Mononuclear cell (primary cell): ENCODE measurements around the gene KLHL18. TPM values are rescaled to one million over a fixed set of nuclear protein-coding genes. Genes with fewer than 3 reads are reported as not detected.
"Not testable (repeated sequence)": the region's sequence is repeated elsewhere in the genome, so short reads cannot be mapped to it uniquely, and the experiment has no call there.

ENCODE experiments used
- H3K27me3 ChIP-seq: 2 replicates; pipeline ENCODE4 v1.6.0; 2011; ENCODE audit warnings: low read length, control low read depth; ENCODE audit not compliant: insufficient read depth
- H3K4me1 ChIP-seq: 2 replicates; pipeline ENCODE4 v1.5.1; 2011; ENCODE audit warnings: mild to moderate bottlenecking, low read length, control low read depth; ENCODE audit not compliant: insufficient read depth
- H3K4me3 ChIP-seq: 2 replicates; pipeline ENCODE4 v1.5.1; 2011; ENCODE audit warnings: mild to moderate bottlenecking, low read length, moderate library complexity
- H3K9me3 ChIP-seq: 2 replicates; pipeline ENCODE4 v1.5.1; 2011; ENCODE audit warnings: low read depth, mild to moderate bottlenecking, control low read depth, low read length
- total RNA-seq: library from RNA; depleted of rRNA; stranded (reverse); fragments of >200 nt; gene quantifications from one replicate; pipeline ENCODE4 v1.2.3, GENCODE V29; 2012

KLHL18 gene
- total RNA-seq, 1 donor, result 14.2 TPM

DNA sequence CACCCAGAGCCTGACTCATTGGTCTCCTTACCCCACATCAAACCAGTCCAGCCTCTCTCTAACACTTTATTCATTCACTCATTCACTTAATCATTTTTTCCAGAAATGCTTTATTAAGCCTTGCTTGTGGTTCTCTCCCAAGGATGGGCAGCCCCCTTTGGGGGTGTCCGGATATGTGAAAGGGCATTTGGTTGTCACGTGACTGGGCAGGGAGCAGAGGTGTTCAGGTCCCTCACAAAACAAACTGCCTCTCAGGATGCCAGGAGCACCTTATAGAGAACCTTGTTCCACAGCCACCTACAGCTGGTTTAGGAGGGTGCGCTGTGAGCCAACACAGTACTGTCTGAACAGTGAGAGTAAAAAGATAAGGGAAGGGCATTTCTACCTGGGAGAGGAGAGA is 72.3 kb downstream of the KLHL18 start:
- H3K4me3 ChIP-seq, result no peak overlapping the region
- H3K9me3 ChIP-seq, result peaks cover 7% of the 10 kb centered on the region
- H3K27me3 ChIP-seq, result no peaks in the 10 kb centered on the region
- no peaks in the 10 kb centered on the region for H3K4me1 ChIP-seq

DNA sequence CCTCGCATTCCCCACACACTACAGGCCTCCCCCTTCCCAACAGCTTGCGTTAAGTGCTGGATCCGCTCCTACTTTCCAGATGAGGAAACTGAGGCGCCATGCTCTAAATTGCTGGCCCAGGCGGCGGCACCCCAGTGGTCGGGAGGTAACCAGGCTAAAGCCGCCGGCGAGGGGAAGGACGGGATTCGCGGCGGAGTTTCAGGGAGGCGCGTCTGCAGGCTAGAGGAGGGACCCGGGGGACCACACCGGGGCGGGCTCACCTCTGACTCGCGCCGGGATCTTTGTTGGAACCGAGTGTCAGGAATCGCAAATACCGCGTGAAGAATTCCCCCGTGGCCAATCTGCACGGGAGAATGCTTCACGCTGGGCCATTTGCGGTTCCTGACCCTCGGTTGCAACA is 73.5 kb downstream of the KLHL18 start:
- Histone ChIP-seq H3K4me1 (no peaks in the 10 kb centered on the region), H3K4me3 (no peak overlapping the region), H3K27me3 (no peaks in the 10 kb centered on the region)

DNA sequence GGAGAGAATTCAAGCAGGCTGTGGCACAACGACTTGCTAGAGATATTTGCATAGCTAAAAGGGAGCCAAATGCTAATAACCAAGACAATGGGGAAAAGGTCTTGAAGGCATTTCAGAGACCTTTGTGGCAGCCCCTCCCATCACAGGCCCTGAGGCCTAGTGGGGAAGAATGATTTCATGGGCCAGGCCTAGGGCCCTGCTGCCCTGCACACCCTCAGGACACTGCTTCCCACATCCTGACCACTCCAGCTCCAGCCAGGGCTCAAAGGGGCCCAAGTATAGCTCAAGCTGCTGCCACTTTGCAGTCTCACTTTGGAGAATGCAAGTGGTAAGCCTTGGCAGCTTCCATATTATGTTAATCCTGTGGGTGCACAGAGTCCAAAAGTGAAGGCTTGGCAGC is 76.6 kb downstream of the KLHL18 start:
- H3K4me1 ChIP-seq, result peaks cover 16% of the 10 kb centered on the region
- no peaks in the 10 kb centered on the region for H3K27me3 ChIP-seq
- no peak overlapping the region for H3K4me3 ChIP-seq
- peaks cover 7% of the 10 kb centered on the region for H3K9me3 ChIP-seq

More for the DNA sequence above, 73.5 kb downstream of the KLHL18 start:
- peaks cover 7% of the 10 kb centered on the region for H3K9me3 ChIP-seq

DNA sequence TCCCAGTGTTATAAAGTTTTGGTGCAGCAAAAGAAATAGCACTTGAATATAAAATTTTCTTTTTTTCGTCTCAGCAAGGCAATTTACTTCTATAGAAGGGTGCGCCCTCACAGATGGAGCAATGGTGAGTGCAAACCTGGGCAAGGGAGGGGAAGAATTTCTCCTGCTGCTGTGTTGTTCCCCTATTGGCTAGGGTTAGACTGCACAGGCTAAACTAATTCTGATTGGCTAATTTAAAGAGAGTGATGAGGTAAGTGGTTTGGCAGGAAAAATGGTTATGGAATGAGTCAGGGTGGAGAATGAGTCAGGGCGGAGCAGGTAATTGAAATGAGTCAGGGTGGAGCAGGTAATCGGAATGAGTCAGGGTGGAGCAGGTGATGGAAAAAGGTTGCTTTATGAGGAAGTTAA is 77.4 kb downstream of the KLHL18 start:
- peaks cover 17% of the 10 kb centered on the region for H3K4me1 ChIP-seq
- H3K4me3 ChIP-seq, H3K27me3 ChIP-seq, H3K9me3 ChIP-seq: not testable (repeated sequence)

DNA sequence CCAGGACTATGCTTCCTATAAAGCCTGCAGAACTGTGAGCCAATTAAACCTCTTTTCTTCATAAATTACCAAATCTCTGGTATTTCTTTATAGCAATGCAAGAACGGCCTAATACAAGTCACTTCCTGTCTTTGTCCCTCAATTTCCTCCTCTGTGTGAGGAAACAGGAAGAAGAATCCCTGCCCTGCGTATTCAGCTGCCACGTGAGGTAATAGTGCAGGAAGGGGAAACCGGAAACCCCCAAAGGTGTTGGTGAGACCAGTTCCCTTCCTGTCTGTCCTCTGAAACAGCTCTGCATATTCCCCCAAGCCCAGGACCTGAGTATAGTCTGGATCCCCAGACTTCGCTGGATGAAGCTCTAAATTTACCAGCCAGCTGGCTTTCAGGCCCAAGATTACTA is 80.0 kb downstream of the KLHL18 start:
- Histone ChIP-seq H3K9me3 (peaks cover 7% of the 10 kb centered on the region), H3K27me3 (no peaks in the 10 kb centered on the region), H3K4me1 (peaks cover 20% of the 10 kb centered on the region), H3K4me3 (no peak overlapping the region)

DNA sequence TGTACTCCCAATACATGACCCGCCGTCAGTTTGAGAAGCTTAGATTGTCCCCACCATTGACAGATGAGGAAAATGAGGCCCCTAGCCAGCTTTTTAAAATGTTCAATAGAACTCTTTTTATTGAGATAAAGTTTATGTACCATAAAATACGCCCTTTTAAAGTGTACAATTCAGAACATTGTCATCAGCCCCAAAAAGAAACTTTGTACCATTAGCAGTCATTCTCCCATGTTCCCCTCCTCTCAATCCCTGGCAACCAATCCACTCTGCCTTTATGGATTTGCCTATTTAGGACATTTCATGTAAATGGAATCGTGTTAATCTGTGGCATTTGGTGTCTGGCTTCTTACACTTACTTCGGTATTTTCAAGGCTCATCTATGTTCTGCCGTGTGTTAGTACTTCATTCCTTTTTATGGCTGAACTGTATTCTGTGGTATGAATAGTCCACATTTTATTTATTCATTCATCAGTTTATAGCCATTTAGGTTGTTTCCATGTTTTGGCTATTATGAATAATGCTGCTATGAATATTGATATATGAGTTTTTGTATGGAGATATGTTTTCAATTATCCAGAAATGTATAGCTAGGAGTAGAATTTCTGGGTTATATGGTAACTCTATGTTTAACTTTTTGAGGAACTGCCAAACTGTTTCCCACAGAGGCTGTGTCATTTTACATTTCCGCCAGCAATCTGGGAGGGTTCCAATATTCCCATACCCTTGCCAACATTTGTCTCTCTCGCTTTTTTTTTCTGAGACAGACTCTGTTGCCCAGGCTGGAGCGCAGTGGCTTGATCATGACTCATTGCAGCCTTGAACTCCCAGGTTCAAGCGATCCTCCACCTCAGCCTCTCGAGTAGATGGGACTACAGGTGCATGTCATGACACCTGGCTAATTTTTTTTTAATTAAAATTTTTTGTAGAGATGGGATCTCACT is 82.7 kb downstream of the KLHL18 start:
- no peaks in the 10 kb centered on the region for H3K27me3 ChIP-seq
- H3K9me3 ChIP-seq, result no peaks in the 10 kb centered on the region
- no peak overlapping the region for H3K4me3 ChIP-seq
- peaks cover 20% of the 10 kb centered on the region for H3K4me1 ChIP-seq

DNA sequence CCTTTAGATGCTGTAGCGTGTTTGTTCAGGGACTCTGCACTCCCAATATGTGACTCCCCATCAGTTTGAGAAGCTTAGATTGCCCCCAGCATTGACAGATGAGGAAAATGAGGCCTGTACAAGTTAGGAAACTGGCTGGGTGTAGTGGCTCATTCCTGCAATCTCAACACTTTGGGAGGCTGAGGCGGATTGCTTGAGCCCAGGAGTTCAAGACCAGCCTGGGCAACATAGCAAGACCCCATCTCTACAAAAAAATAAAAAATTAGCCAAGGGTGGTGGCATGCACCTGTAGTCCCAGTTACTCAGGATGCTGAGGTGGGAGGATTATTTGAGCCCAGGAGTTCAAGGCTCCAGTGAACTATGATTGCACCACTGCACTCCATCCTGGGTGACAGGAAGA is 84.1 kb downstream of the KLHL18 start:
- Histone ChIP-seq H3K4me1 (peaks cover 27% of the 10 kb centered on the region), H3K4me3 (no peak overlapping the region), H3K9me3 (no peaks in the 10 kb centered on the region)

DNA sequence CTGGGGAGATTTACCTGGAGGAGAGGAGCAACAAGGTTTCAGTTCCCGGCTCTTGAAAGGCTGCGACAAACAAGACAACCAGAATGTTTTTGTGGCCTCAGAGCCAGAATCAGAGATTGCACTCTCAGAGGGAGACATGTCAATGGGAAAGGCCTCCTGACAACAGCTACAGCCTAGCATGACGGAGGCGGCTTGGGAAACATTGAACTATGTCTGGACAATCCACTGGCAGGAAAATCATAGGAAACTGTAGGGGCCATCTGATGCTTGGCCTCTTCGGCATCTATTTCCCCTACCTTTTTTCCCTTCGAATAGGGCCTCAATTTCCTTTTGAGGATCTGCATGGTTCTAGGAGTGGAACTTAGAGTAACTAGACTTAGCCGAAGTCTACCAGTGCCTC is 84.9 kb downstream of the KLHL18 start:
- H3K9me3 ChIP-seq, result no peaks in the 10 kb centered on the region
- no peak overlapping the region for H3K4me3 ChIP-seq
- H3K4me1 ChIP-seq, result peaks cover 26% of the 10 kb centered on the region

More for the DNA sequence above, 84.1 kb downstream of the KLHL18 start:
- no peaks in the 10 kb centered on the region for H3K27me3 ChIP-seq

DNA sequence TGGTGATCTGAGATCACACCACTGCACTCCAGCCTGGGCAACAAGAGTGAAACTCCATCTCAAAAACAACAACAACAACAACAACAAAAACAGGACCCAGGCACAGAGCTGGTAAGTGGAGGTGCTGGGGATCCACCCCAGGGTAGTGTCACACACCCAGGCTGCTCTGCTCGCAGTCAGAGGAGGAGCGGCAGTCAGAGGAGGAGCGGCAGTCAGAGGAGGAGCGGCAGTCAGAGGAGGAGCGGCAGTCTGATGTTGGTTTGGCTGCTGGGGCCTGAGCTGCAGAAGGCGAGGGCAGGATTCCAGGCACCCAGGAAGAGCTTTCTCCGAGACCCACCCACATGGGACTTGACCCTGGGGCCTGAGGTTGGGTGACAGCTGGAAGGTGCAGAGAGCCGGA is 87.3 kb downstream of the KLHL18 start:
- not testable (repeated sequence) for H3K4me3 ChIP-seq, H3K27me3 ChIP-seq, H3K9me3 ChIP-seq
- peaks cover 27% of the 10 kb centered on the region for H3K4me1 ChIP-seq

More for the DNA sequence above, 84.9 kb downstream of the KLHL18 start:
- H3K27me3 ChIP-seq, result no peaks in the 10 kb centered on the region

DNA sequence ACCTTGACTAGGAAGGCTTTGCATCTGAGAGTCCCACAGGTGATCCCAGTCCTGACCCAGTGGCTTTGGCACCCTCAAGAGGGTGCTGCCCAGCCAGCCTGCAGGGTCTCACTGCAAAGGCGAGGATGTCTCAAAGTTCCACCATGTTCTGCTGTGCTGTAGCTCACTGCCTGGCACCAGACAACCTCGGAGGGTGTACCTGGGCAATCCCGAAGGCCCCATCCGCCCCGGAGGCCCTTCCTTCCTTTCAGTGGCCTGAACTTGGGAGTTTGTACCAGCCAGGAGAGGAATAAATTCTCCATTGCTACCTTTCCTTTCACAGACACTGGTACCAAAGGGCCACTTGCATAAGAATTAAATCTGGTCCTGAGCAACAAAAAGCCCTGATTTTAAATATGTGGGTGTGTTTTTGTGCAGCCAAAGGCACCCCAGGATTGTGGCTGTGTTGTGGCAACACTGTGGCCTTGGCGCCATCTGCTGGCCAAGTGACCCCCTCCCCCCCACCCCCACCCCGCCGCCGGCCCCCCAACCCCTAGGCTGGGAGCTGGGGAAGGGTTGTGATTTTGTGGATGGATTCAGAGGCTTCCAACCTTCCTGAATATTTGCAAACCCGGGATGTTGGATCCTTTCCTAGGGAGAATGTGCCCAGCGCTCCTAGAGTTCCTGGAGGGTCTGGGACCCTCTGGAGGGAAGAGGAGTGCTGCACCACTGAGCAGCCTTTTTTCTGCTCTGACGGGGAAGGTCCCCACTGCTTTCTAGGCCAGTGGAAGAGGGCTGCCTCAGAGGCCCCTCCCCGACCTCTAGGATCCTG is 88.3 kb downstream of the KLHL18 start:
- Histone ChIP-seq H3K9me3 (no peaks in the 10 kb centered on the region), H3K4me3 (no peak overlapping the region), H3K4me1 (peaks cover 24% of the 10 kb centered on the region), H3K27me3 (no peaks in the 10 kb centered on the region)

DNA sequence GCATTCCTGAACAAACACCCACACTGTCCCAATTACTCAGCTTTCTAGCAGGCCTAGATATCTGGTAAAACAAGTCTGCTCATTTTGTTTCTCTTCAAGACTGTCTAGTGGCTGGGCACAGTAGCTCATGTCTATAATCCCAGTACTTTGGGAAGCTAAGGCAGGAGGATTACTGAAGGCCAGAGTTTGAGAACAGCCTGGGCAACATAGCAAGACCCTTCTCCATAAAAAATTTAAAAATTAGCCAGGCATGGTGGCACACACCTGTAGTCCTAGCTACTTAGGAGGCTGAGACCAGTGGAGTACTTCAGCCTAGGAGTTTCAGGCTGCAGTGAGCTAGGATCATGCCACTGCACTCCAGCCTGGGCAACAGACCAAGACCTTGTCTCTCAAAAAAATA is 91.8 kb downstream of the KLHL18 start:
- Histone ChIP-seq H3K27me3 (no peaks in the 10 kb centered on the region), H3K9me3 (no peaks in the 10 kb centered on the region), H3K4me3 (no peak overlapping the region), H3K4me1 (peaks cover 49% of the 10 kb centered on the region)

DNA sequence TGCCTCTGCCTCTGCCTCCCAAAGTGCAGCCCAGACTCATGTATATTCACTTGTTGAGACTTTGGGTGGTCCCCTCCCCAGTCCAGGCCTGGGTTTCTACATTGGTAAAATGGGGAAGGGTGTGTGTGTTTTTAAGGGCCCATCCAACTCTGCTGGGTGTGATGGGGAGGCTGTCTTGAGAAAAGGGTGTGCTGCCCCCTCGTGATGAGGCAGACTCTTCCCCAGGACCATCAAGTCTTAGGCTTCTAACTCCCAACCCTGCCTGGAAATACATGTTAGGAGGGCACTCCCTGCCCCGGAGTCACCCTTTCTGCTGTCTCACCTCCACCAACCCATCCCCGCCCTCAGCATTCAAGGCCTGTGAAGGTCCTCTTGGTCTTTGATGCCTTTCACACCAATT is 93.6 kb downstream of the KLHL18 start:
- H3K4me3 ChIP-seq, result no peak overlapping the region
- peaks cover 51% of the 10 kb centered on the region for H3K4me1 ChIP-seq
- H3K27me3 ChIP-seq, result no peaks in the 10 kb centered on the region
- H3K9me3 ChIP-seq, result no peaks in the 10 kb centered on the region

DNA sequence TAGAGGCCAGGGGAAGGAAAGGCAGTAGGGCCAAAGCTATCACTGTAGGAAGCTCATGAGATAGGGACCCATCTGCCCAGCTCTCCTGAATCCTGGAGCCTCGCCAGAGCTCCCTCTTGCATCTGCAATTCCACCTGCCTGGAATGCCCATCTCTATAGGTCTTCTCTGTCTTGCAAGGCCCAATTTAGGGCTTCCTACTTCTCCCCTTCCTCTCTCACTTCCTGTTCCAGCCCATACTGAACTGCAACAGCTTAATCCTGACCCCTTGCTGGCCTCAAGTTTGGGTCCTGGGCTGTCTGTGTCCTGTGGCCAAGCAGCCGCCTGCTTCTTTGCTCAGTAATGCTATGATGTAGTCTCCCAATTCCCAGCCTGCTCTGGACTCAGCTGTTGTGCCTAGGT is 94.4 kb downstream of the KLHL18 start:
- H3K4me3 ChIP-seq, result no peak overlapping the region
- H3K27me3 ChIP-seq, result no peaks in the 10 kb centered on the region
- peaks cover 50% of the 10 kb centered on the region for H3K4me1 ChIP-seq
- H3K9me3 ChIP-seq, result no peaks in the 10 kb centered on the region

DNA sequence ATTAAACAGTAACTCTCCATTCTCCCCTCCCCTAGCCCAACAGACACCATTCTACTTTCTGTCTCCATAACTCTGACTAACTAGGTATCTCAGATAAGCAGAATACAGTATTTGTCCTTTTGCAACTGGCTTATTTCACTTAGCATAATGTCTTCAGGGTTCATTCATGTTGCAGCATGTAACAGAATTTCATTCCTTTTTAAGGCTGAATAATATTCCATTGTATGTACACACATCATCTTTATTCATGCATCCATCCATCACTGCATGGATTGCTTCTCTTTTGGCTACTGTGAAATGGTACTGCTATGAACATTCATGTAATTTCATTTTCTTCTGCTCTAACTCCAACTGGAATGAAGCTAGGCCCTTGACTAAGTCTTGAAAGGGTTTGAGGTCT is 96.1 kb downstream of the KLHL18 start:
- no peak overlapping the region for H3K4me3 ChIP-seq
- no peaks in the 10 kb centered on the region for H3K27me3 ChIP-seq
- H3K4me1 ChIP-seq, result peaks cover 44% of the 10 kb centered on the region
- H3K9me3 ChIP-seq, result no peaks in the 10 kb centered on the region

DNA sequence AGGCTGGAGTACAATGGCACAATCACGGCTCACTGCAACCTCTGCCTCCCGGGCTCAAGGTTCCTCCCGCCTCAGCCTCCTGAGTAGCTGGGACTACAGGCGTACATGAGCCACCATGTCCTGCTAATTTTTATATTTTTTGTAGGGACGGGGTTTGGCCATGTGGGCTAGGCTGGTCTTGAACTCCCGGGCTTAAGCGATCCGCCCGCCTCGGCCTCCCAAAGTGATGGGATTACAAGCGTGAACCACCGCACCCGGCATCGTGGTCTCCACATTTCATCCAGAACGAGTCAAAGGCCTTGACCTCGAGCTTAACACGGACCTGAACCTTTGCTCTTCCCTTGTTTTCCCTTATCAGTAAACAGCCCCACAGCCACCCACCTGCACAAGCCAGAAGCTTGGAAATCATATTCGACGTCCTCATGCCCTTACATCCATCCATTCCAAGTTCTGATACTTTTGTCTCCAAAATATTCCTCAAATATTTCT is 96.7 kb downstream of the KLHL18 start:
- peaks cover 44% of the 10 kb centered on the region for H3K4me1 ChIP-seq
- H3K4me3 ChIP-seq, result no peak overlapping the region
- no peaks in the 10 kb centered on the region for H3K9me3 ChIP-seq
- H3K27me3 ChIP-seq, result no peaks in the 10 kb centered on the region
